Measurements from ENCODE around the gene RICTOR. TPM values are rescaled to one million over a fixed set of nuclear protein-coding genes. Genes with fewer than 3 reads are reported as not detected.
A peak's percentile ranks its signal among the peaks of the same experiment; 100 is the strongest.

The RICTOR gene
- total and polyA plus RNA-seq, 9 of the 15 experiments (the other 6 are each of a cell fraction or from before 2014, with no cell fraction given), result 13.9 to 46.6 (median 22.6) TPM

DNA sequence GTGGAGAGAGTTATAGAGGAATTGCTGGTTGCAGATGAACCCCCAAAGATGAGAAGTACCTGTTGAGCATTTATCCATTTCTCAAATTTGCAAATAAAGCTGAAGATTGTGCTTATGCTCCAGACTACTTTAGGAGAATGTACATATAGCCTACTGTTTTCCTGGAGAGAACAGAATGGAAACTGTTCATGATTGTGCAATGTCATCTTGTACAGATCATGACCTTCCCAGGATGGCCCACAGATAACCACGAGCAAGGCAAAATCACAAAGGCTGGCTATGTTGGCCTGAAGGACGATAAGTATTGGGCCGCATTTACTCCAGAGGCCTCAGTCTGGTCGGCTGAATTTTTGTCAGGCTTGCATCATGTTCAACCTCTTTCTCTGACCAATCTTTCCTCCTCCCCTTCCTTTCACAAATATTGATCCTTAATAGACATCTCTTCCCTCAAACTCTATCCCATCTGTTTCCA is 28.5 kb upstream of the RICTOR start (continued):
- TF ChIP-seq SP1 (CRISPR knock-in tag; IDR thresholded peaks at IDR 0.05) (no peak), L3MBTL2 (IDR thresholded peaks at IDR 0.05) (peak; percentile 63), MEF2D (tag; conservative IDR thresholded peaks at IDR 0.05; ENCODE audit: low read depth) (no peak), SREBF1 (IDR thresholded peaks at IDR 0.05; ENCODE audit: borderline replicate concordance, low read depth, low read length) (no peak), BDP1 (IDR thresholded peaks at IDR 0.05; ENCODE audit: insufficient read depth, insufficient read length) (no peak), ARID1B (IDR thresholded peaks at IDR 0.05) (peak; percentile 76), ZNF589 (CRISPR knock-in tag; IDR thresholded peaks at IDR 0.05; ENCODE audit: low read depth) (peak; percentile 76)
- TF ChIP-seq, protein P1, sequence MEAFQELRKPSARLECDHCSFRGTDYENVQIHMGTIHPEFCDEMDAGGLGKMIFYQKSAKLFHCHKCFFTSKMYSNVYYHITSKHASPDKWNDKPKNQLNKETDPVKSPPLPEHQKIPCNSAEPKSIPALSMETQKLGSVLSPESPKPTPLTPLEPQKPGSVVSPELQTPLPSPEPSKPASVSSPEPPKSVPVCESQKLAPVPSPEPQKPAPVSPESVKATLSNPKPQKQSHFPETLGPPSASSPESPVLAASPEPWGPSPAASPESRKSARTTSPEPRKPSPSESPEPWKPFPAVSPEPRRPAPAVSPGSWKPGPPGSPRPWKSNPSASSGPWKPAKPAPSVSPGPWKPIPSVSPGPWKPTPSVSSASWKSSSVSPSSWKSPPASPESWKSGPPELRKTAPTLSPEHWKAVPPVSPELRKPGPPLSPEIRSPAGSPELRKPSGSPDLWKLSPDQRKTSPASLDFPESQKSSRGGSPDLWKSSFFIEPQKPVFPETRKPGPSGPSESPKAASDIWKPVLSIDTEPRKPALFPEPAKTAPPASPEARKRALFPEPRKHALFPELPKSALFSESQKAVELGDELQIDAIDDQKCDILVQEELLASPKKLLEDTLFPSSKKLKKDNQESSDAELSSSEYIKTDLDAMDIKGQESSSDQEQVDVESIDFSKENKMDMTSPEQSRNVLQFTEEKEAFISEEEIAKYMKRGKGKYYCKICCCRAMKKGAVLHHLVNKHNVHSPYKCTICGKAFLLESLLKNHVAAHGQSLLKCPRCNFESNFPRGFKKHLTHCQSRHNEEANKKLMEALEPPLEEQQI (IDR thresholded peaks at IDR 0.05), result 0 out of 2 replicates have a peak, but pooled peaks have one; percentile 23
- TF ChIP-seq, protein P2, sequence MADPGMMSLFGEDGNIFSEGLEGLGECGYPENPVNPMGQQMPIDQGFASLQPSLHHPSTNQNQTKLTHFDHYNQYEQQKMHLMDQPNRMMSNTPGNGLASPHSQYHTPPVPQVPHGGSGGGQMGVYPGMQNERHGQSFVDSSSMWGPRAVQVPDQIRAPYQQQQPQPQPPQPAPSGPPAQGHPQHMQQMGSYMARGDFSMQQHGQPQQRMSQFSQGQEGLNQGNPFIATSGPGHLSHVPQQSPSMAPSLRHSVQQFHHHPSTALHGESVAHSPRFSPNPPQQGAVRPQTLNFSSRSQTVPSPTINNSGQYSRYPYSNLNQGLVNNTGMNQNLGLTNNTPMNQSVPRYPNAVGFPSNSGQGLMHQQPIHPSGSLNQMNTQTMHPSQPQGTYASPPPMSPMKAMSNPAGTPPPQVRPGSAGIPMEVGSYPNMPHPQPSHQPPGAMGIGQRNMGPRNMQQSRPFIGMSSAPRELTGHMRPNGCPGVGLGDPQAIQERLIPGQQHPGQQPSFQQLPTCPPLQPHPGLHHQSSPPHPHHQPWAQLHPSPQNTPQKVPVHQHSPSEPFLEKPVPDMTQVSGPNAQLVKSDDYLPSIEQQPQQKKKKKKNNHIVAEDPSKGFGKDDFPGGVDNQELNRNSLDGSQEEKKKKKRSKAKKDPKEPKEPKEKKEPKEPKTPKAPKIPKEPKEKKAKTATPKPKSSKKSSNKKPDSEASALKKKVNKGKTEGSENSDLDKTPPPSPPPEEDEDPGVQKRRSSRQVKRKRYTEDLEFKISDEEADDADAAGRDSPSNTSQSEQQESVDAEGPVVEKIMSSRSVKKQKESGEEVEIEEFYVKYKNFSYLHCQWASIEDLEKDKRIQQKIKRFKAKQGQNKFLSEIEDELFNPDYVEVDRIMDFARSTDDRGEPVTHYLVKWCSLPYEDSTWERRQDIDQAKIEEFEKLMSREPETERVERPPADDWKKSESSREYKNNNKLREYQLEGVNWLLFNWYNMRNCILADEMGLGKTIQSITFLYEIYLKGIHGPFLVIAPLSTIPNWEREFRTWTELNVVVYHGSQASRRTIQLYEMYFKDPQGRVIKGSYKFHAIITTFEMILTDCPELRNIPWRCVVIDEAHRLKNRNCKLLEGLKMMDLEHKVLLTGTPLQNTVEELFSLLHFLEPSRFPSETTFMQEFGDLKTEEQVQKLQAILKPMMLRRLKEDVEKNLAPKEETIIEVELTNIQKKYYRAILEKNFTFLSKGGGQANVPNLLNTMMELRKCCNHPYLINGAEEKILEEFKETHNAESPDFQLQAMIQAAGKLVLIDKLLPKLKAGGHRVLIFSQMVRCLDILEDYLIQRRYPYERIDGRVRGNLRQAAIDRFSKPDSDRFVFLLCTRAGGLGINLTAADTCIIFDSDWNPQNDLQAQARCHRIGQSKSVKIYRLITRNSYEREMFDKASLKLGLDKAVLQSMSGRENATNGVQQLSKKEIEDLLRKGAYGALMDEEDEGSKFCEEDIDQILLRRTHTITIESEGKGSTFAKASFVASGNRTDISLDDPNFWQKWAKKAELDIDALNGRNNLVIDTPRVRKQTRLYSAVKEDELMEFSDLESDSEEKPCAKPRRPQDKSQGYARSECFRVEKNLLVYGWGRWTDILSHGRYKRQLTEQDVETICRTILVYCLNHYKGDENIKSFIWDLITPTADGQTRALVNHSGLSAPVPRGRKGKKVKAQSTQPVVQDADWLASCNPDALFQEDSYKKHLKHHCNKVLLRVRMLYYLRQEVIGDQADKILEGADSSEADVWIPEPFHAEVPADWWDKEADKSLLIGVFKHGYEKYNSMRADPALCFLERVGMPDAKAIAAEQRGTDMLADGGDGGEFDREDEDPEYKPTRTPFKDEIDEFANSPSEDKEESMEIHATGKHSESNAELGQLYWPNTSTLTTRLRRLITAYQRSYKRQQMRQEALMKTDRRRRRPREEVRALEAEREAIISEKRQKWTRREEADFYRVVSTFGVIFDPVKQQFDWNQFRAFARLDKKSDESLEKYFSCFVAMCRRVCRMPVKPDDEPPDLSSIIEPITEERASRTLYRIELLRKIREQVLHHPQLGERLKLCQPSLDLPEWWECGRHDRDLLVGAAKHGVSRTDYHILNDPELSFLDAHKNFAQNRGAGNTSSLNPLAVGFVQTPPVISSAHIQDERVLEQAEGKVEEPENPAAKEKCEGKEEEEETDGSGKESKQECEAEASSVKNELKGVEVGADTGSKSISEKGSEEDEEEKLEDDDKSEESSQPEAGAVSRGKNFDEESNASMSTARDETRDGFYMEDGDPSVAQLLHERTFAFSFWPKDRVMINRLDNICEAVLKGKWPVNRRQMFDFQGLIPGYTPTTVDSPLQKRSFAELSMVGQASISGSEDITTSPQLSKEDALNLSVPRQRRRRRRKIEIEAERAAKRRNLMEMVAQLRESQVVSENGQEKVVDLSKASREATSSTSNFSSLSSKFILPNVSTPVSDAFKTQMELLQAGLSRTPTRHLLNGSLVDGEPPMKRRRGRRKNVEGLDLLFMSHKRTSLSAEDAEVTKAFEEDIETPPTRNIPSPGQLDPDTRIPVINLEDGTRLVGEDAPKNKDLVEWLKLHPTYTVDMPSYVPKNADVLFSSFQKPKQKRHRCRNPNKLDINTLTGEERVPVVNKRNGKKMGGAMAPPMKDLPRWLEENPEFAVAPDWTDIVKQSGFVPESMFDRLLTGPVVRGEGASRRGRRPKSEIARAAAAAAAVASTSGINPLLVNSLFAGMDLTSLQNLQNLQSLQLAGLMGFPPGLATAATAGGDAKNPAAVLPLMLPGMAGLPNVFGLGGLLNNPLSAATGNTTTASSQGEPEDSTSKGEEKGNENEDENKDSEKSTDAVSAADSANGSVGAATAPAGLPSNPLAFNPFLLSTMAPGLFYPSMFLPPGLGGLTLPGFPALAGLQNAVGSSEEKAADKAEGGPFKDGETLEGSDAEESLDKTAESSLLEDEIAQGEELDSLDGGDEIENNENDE (IDR thresholded peaks at IDR 0.05; ENCODE audit: low read depth, low read length), result no peak
- TF ChIP-seq, protein P3, sequence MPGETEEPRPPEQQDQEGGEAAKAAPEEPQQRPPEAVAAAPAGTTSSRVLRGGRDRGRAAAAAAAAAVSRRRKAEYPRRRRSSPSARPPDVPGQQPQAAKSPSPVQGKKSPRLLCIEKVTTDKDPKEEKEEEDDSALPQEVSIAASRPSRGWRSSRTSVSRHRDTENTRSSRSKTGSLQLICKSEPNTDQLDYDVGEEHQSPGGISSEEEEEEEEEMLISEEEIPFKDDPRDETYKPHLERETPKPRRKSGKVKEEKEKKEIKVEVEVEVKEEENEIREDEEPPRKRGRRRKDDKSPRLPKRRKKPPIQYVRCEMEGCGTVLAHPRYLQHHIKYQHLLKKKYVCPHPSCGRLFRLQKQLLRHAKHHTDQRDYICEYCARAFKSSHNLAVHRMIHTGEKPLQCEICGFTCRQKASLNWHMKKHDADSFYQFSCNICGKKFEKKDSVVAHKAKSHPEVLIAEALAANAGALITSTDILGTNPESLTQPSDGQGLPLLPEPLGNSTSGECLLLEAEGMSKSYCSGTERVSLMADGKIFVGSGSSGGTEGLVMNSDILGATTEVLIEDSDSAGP (CRISPR knock-in tag; IDR thresholded peaks at IDR 0.05), result no peak
- TF ChIP-seq, protein P4, sequence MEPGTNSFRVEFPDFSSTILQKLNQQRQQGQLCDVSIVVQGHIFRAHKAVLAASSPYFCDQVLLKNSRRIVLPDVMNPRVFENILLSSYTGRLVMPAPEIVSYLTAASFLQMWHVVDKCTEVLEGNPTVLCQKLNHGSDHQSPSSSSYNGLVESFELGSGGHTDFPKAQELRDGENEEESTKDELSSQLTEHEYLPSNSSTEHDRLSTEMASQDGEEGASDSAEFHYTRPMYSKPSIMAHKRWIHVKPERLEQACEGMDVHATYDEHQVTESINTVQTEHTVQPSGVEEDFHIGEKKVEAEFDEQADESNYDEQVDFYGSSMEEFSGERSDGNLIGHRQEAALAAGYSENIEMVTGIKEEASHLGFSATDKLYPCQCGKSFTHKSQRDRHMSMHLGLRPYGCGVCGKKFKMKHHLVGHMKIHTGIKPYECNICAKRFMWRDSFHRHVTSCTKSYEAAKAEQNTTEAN (CRISPR knock-in tag; IDR thresholded peaks at IDR 0.05), result no peak
